Tibial nerve (tissue), 3 donors: Measurements from ENCODE around the gene SEMA6B.

ENCODE experiments used
- CTCF ChIP-seq, 5 experiments: fragments of 200-600 bp in 3 of 5; fragments of 450-650 bp in 2 of 5; sonication (generic) in 3 of 5; IDR thresholded peaks; one replicate each; pipeline ENCODE4 v1.5.1; 2016 to 2019; ENCODE audit warnings: antibody characterized with exemption in 5 of 5, mild to moderate bottlenecking in 3 of 5, moderate library complexity in 2 of 5
- POLR2A ChIP-seq, 2 donors: fragments of 450-650 bp; IDR thresholded peaks; one replicate each; pipeline ENCODE4 v1.6.1; 2017; ENCODE audit warnings: antibody characterized with exemption in 2 of 2, mild to moderate bottlenecking in 2 of 2, moderate library complexity in 2 of 2

- TF ChIP-seq POLR2A (IDR thresholded peaks at IDR 0.05) (no peak), CTCF (IDR thresholded peaks at IDR 0.05) (no peak)
These were observed 47.6 kb upstream of the SEMA6B start for GRCh38 chr19:4606921-4607678.
